GM18861 (cell line): Measurements from ENCODE around the gene MAN2C1.
A peak's percentile ranks its signal among the peaks of the same experiment; 100 is the strongest.
"Not testable (repeated sequence)": the region's sequence is repeated elsewhere in the genome, so short reads cannot be mapped to it uniquely, and the experiment has no call there.

Source experiments
- ATAC-seq: cut with Tn5 transposase; IDR thresholded peaks from one replicate; pipeline ENCODE4 v1.9.1; 2021; ENCODE audit not compliant: unreplicated experiment

Gene MAN2C1

GRCh38 chr15:75367913-75368688 lies at the start of gene MAN2C1:
Gene MAN2C1 (minus strand): TSS chr15:75368607. CDS start chr15:75368583, 24 bp downstream.
- ATAC-seq = peak; percentile 77

GRCh38 chr15:75416584-75416983 lies 48.2 kb upstream of the MAN2C1 start:
- ATAC-seq = no peak

- no peak for ATAC-seq
Measured at GRCh38 chr15:75410196-75410595, 41.8 kb upstream of the MAN2C1 start.

- ATAC-seq = no peak
Measured at GRCh38 chr15:75407083-75407482, 38.7 kb upstream of the MAN2C1 start.

GRCh38 chr15:75403892-75404291 lies 35.5 kb upstream of the MAN2C1 start:
- ATAC-seq = no peak

GRCh38 chr15:75397494-75397893 lies 29.1 kb upstream of the MAN2C1 start:
- ATAC-seq = no peak

GRCh38 chr15:75389791-75390382 lies 21.5 kb upstream of the MAN2C1 start:
- ATAC-seq = no peak

- not testable (repeated sequence) for ATAC-seq
Measured at GRCh38 chr15:75383986-75384385, 15.6 kb upstream of the MAN2C1 start.

- ATAC-seq = no peak
Measured at GRCh38 chr15:75380773-75381172, 12.4 kb upstream of the MAN2C1 start.

GRCh38 chr15:75371901-75372688 lies 3.7 kb upstream of the MAN2C1 start:
- ATAC-seq = no peak

GRCh38 chr15:75371486-75371885 lies 3.1 kb upstream of the MAN2C1 start:
- ATAC-seq = no peak

- no peak for ATAC-seq
Measured at GRCh38 chr15:75369897-75370581, 1.6 kb upstream of the MAN2C1 start.

- peak; percentile 2 for ATAC-seq
Measured at GRCh38 chr15:75368689-75369239, 357 bp upstream of the MAN2C1 start.

GRCh38 chr15:75367406-75367912 lies 948 bp downstream of the MAN2C1 start:
- no peak for ATAC-seq

- no peak for ATAC-seq
Measured at GRCh38 chr15:75367006-75367405, 1.4 kb downstream of the MAN2C1 start.

- no peak for ATAC-seq
Measured at GRCh38 chr15:75366163-75366562, 2.2 kb downstream of the MAN2C1 start.

- ATAC-seq = no peak
Measured at GRCh38 chr15:75364881-75365280, 3.5 kb downstream of the MAN2C1 start.

- ATAC-seq = no peak
Measured at GRCh38 chr15:75363786-75364185, 4.6 kb downstream of the MAN2C1 start.

GRCh38 chr15:75362642-75363249 lies 5.7 kb downstream of the MAN2C1 start:
- ATAC-seq = no peak

GRCh38 chr15:75361989-75362641 lies 6.3 kb downstream of the MAN2C1 start:
- ATAC-seq = no peak
